GM21367 (cell line): ENCODE data around the gene IGF1R.

Source experiments
- ATAC-seq: cut with Tn5 transposase; IDR thresholded peaks from one replicate; pipeline ENCODE4 v1.9.1; 2021; ENCODE audit not compliant: unreplicated experiment

Gene IGF1R

GRCh38 chr15:98724048-98724447, 75.7 kb downstream of the IGF1R start:
- ATAC-seq: no peak

- ATAC-seq: no peak
Measured at GRCh38 chr15:98724494-98724893, 76.2 kb downstream of the IGF1R start.

- ATAC-seq: no peak
Measured at GRCh38 chr15:98725874-98726273, 77.5 kb downstream of the IGF1R start.

- ATAC-seq: no peak
Measured at GRCh38 chr15:98727115-98728040, 79.0 kb downstream of the IGF1R start.

GRCh38 chr15:98728082-98728810, 79.9 kb downstream of the IGF1R start:
- ATAC-seq: no peak

GRCh38 chr15:98728811-98729160, 80.4 kb downstream of the IGF1R start:
- ATAC-seq: no peak

- no peak for ATAC-seq
Measured at GRCh38 chr15:98729446-98730042, 81.2 kb downstream of the IGF1R start.

GRCh38 chr15:98730860-98731711, 82.7 kb downstream of the IGF1R start:
- no peak for ATAC-seq

- no peak for ATAC-seq
Measured at GRCh38 chr15:98731712-98732450, 83.5 kb downstream of the IGF1R start.

GRCh38 chr15:98733098-98733497, 84.8 kb downstream of the IGF1R start:
- ATAC-seq: no peak

GRCh38 chr15:98734466-98735199, 86.3 kb downstream of the IGF1R start:
- no peak for ATAC-seq

GRCh38 chr15:98735304-98735703, 87.0 kb downstream of the IGF1R start:
- ATAC-seq: no peak

GRCh38 chr15:98735895-98736617, 87.7 kb downstream of the IGF1R start:
- no peak for ATAC-seq

GRCh38 chr15:98737159-98737558, 88.8 kb downstream of the IGF1R start:
- no peak for ATAC-seq

- no peak for ATAC-seq
Measured at GRCh38 chr15:98737721-98738120, 89.4 kb downstream of the IGF1R start.

GRCh38 chr15:98738689-98739401, 90.5 kb downstream of the IGF1R start:
- no peak for ATAC-seq

- ATAC-seq: no peak
Measured at GRCh38 chr15:98740295-98740694, 92.0 kb downstream of the IGF1R start.

- no peak for ATAC-seq
Measured at GRCh38 chr15:98740963-98741362, 92.6 kb downstream of the IGF1R start.
